Measurements from ENCODE around the gene POLR1G.

The POLR1G gene

GRCh38 chr19:45457776-45458175 is 51.3 kb downstream of the POLR1G start:
- TF ChIP-seq POLR2AphosphoS5 (IDR thresholded peaks at IDR 0.05; ENCODE audit: low read depth, low read length) = no peak
- no peak for TF ChIP-seq TAF1 (IDR thresholded peaks at IDR 0.05; ENCODE audit: borderline replicate concordance, insufficient read depth, low read length)
- TF ChIP-seq, protein P1, sequence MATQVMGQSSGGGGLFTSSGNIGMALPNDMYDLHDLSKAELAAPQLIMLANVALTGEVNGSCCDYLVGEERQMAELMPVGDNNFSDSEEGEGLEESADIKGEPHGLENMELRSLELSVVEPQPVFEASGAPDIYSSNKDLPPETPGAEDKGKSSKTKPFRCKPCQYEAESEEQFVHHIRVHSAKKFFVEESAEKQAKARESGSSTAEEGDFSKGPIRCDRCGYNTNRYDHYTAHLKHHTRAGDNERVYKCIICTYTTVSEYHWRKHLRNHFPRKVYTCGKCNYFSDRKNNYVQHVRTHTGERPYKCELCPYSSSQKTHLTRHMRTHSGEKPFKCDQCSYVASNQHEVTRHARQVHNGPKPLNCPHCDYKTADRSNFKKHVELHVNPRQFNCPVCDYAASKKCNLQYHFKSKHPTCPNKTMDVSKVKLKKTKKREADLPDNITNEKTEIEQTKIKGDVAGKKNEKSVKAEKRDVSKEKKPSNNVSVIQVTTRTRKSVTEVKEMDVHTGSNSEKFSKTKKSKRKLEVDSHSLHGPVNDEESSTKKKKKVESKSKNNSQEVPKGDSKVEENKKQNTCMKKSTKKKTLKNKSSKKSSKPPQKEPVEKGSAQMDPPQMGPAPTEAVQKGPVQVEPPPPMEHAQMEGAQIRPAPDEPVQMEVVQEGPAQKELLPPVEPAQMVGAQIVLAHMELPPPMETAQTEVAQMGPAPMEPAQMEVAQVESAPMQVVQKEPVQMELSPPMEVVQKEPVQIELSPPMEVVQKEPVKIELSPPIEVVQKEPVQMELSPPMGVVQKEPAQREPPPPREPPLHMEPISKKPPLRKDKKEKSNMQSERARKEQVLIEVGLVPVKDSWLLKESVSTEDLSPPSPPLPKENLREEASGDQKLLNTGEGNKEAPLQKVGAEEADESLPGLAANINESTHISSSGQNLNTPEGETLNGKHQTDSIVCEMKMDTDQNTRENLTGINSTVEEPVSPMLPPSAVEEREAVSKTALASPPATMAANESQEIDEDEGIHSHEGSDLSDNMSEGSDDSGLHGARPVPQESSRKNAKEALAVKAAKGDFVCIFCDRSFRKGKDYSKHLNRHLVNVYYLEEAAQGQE (IDR thresholded peaks at IDR 0.05; ENCODE audit: insufficient read depth in 1 of 2, low read depth in 2 of 2, low read length in 2 of 2) = no peak
- TF ChIP-seq FOXP2 (optimal IDR thresholded peaks at IDR 0.05; ENCODE audit: borderline replicate concordance, extremely low read depth, extremely low read length, insufficient read depth) = no peak
- TF ChIP-seq SIN3A (IDR thresholded peaks at IDR 0.05; ENCODE audit: borderline replicate concordance, insufficient read depth, low read length) = no peak

Measured in PFSK-1 (cell line).